GM23338 (cell line): ENCODE results near the gene IKBKE. TPM values are rescaled to one million over a fixed set of nuclear protein-coding genes. Genes with fewer than 3 reads are reported as not detected.

Experiments used
- ATAC-seq: fragments of 200-7000 bp; cut with Tn5 transposase; 3 replicates; pipeline ENCODE4 v1.9.1; 2020
- DNase-seq: peaks from one replicate; pipeline ENCODE4 v3.0.0-alpha.2; 2015; ENCODE audit warnings: low spot score
- H2AFZ ChIP-seq: fragments of 200-600 bp; sonication (generic); 2 replicates; pipeline ENCODE4 v1.8.0; 2016; ENCODE audit warnings: antibody characterized with exemption, mild to moderate bottlenecking, moderate library complexity
- H3F3A ChIP-seq: fragments of 200-600 bp; sonication (generic); replicated peaks from 2 replicates; pipeline ENCODE4 v1.8.0; 2017; ENCODE audit warnings: antibody characterized with exemption, mixed run types, low read depth
- H3K27ac ChIP-seq: fragments of 200-600 bp; sonication (generic); 2 replicates; pipeline ENCODE4 v1.6.1; 2016; ENCODE audit warnings: low read depth
- H3K27me3 ChIP-seq: fragments of 200-600 bp; sonication (generic); 2 replicates; pipeline ENCODE4 v1.8.0; 2016; ENCODE audit warnings: mild to moderate bottlenecking, mixed run types, moderate library complexity; ENCODE audit not compliant: insufficient read depth
- H3K36me3 ChIP-seq: fragments of 200-600 bp; sonication (generic); 2 replicates; pipeline ENCODE4 v1.8.0; 2016; ENCODE audit warnings: mild to moderate bottlenecking; ENCODE audit not compliant: insufficient read depth
- H3K4me1 ChIP-seq: fragments of 200-600 bp; sonication (generic); 2 replicates; pipeline ENCODE4 v1.8.0; 2016; ENCODE audit warnings: mild to moderate bottlenecking, moderate library complexity; ENCODE audit not compliant: insufficient read depth
- H3K4me2 ChIP-seq: fragments of 200-600 bp; sonication (generic); 2 replicates; pipeline ENCODE4 v1.7.1; 2017; ENCODE audit warnings: mixed run types
- H3K4me3 ChIP-seq: fragments of 200-600 bp; sonication (generic); 2 replicates; pipeline ENCODE4 v1.6.1; 2016; ENCODE audit warnings: mixed run types
- H3K79me2 ChIP-seq: fragments of 200-600 bp; sonication (generic); replicated peaks from 2 replicates; pipeline ENCODE4 v1.8.0; 2017; ENCODE audit warnings: mild to moderate bottlenecking; ENCODE audit not compliant: insufficient read depth
- H3K9me2 ChIP-seq: fragments of 200-600 bp; sonication (generic); 2 replicates; pipeline ENCODE4 v1.8.0; 2017; ENCODE audit not compliant: insufficient read depth
- H4K20me1 ChIP-seq: fragments of 200-600 bp; sonication (generic); replicated peaks from 2 replicates; pipeline ENCODE4 v1.8.0; 2017; ENCODE audit warnings: mild to moderate bottlenecking; ENCODE audit not compliant: insufficient read depth
- H3K27ac Mint-ChIP-seq: 2 replicates; pipeline ENCODE4 v1.8.0; 2020; ENCODE audit warnings: inconsistent platforms, mild to moderate bottlenecking, moderate library complexity, mixed read lengths
- H3K27me3 Mint-ChIP-seq: 3 replicates; pipeline ENCODE4 v1.8.0; 2022; ENCODE audit warnings: low read depth, mild to moderate bottlenecking, moderate library complexity, mixed read lengths, inconsistent platforms; ENCODE audit not compliant: insufficient read depth, poor library complexity
- H3K36me3 Mint-ChIP-seq: 3 replicates; pipeline ENCODE4 v1.8.0; 2021; ENCODE audit warnings: low read depth, mild to moderate bottlenecking, inconsistent platforms, moderate library complexity, mixed read lengths
- H3K4me1 Mint-ChIP-seq: 3 replicates; pipeline ENCODE4 v1.8.0; 2020; ENCODE audit warnings: mild to moderate bottlenecking, inconsistent platforms, mixed read lengths
- H3K4me3 Mint-ChIP-seq: 3 replicates; pipeline ENCODE4 v1.8.0; 2021; ENCODE audit warnings: moderate library complexity, mild to moderate bottlenecking, inconsistent platforms, mixed read lengths
- H3K9me3 Mint-ChIP-seq: 3 replicates; pipeline ENCODE4 v1.8.0; 2020; ENCODE audit warnings: moderate library complexity, mild to moderate bottlenecking, inconsistent platforms, mixed read lengths
- ETS1 ChIP-seq: IDR thresholded peaks from 2 replicates; pipeline ENCODE4 v1.6.1; 2016; ENCODE audit warnings: antibody characterized with exemption
- EZH2 ChIP-seq: fragments of 200-600 bp; sonication (generic); IDR thresholded peaks from one replicate; pipeline ENCODE4 v1.8.0; 2017; ENCODE audit warnings: antibody characterized with exemption, mild to moderate bottlenecking, low read depth; ENCODE audit not compliant: unreplicated experiment
- EZH2phosphoT487 ChIP-seq: fragments of 200-600 bp; sonication (generic); IDR thresholded peaks from one replicate; pipeline ENCODE4 v1.8.1; 2018; ENCODE audit warnings: antibody characterized with exemption; ENCODE audit not compliant: unreplicated experiment
- JUNB ChIP-seq: IDR thresholded peaks from one replicate; pipeline ENCODE4 v1.6.1; 2016; ENCODE audit warnings: antibody characterized with exemption; ENCODE audit not compliant: unreplicated experiment
- NANOG ChIP-seq: IDR thresholded peaks from 2 replicates; pipeline ENCODE4 v1.6.1; 2016; ENCODE audit warnings: antibody characterized with exemption, borderline replicate concordance
- POLR2AphosphoS5 ChIP-seq: IDR thresholded peaks from 2 replicates; pipeline ENCODE4 v1.6.1; 2016; ENCODE audit warnings: antibody characterized with exemption, low read depth
- STAT1 ChIP-seq: IDR thresholded peaks from one replicate; pipeline ENCODE4 v1.6.1; 2016; ENCODE audit warnings: antibody characterized with exemption; ENCODE audit not compliant: unreplicated experiment
- ZNF114 ChIP-seq: fragments of 250-450 bp; sonication (Bioruptor Pico); IDR thresholded peaks from 2 replicates; pipeline ENCODE4 v1.5.0; 2020; ENCODE audit warnings: mild to moderate bottlenecking, moderate library complexity
- ZNF331 ChIP-seq: fragments of 250-450 bp; sonication (Bioruptor Pico); IDR thresholded peaks from 2 replicates; pipeline ENCODE4 v1.5.0; 2020; ENCODE audit warnings: low read depth, mild to moderate bottlenecking, moderate library complexity
- ZNF462 ChIP-seq: fragments of 250-450 bp; sonication (Bioruptor Pico); IDR thresholded peaks from 2 replicates; pipeline ENCODE4 v1.5.0; 2020; ENCODE audit warnings: mild to moderate bottlenecking, moderate library complexity
- polyA plus RNA-seq: library from polyadenylated mRNA; unstranded; fragments of >200 nt; fragmentation: Nextera tagmentation; extraction: Ambion mirVana; gene quantifications from 2 replicates; pipeline ENCODE4 v1.2.1, GENCODE V29; 2016
- total RNA-seq: library from RNA; depleted of rRNA; stranded (reverse); fragments of >200 nt; shearing (Covaris generic); gene quantifications from 2 replicates; pipeline ENCODE4 v1.2.3, GENCODE V29; 2014
- TF ChIP-seq, protein P1 (sequence below), 2 experiments: fragments of 200-600 bp in 1 of 2; sonication (generic) in 1 of 2; conservative IDR thresholded peaks; 2 replicates each; pipeline versions ENCODE4 v1.5.1 to v1.6.1; 2016 to 2017; ENCODE audit warnings: antibody characterized with exemption in 2 of 2, low read depth in 2 of 2, mild to moderate bottlenecking in 2 of 2, moderate library complexity in 1 of 2
- TF ChIP-seq, protein P2 (sequence below): IDR thresholded peaks from one replicate; pipeline ENCODE4 v1.6.1; 2018; ENCODE audit warnings: antibody characterized with exemption; ENCODE audit not compliant: unreplicated experiment

Gene IKBKE
- total and polyA plus RNA-seq, 2 experiments from 2014 or later = 4.8 to 11.1 TPM

GRCh38 chr1:206487970-206488369 lies 17.7 kb downstream of the IKBKE start (continued):
- TF ChIP-seq ETS1 = no peak
- no peak for TF ChIP-seq ZNF331
- TF ChIP-seq, protein P1, sequence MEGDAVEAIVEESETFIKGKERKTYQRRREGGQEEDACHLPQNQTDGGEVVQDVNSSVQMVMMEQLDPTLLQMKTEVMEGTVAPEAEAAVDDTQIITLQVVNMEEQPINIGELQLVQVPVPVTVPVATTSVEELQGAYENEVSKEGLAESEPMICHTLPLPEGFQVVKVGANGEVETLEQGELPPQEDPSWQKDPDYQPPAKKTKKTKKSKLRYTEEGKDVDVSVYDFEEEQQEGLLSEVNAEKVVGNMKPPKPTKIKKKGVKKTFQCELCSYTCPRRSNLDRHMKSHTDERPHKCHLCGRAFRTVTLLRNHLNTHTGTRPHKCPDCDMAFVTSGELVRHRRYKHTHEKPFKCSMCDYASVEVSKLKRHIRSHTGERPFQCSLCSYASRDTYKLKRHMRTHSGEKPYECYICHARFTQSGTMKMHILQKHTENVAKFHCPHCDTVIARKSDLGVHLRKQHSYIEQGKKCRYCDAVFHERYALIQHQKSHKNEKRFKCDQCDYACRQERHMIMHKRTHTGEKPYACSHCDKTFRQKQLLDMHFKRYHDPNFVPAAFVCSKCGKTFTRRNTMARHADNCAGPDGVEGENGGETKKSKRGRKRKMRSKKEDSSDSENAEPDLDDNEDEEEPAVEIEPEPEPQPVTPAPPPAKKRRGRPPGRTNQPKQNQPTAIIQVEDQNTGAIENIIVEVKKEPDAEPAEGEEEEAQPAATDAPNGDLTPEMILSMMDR (conservative IDR thresholded peaks at IDR 0.05; ENCODE audit: low read depth in 2 of 2) = no peak

DNA sequence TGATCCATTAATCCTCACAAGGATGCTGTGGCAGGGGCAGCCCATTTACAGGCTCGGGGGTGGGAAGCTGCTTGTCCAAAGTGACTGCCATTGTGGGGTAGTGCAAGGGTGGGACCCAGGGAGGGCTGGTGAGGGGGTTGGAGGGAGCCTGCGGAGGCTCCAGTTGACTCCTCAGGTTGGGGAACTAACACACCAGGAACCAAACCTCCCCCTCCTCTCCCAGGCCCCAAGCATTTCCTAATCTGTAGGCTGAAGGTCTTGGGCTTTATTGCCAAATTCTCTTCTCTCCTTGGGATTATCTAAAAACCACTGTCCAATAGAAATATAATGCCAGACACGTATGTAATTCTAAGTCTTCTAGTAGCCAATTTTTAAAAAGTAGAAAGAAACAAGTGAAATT lies 18.2 kb downstream of the IKBKE start:
- Histone ChIP-seq H3K9me2 (no peaks in the 10 kb centered on the region), H3K4me3 (no peak overlapping the region), H3K27ac (no peak overlapping the region), H3K36me3 (no peaks in the 10 kb centered on the region), H3K4me2 (no peak overlapping the region), H3K79me2 (no peaks in the 10 kb centered on the region), H3K27me3 (no peaks in the 10 kb centered on the region), H3K4me1 (no peaks in the 10 kb centered on the region), H2AFZ (no peak overlapping the region), H4K20me1 (no peaks in the 10 kb centered on the region), H3F3A (no peaks in the 10 kb centered on the region)
- Mint-ChIP-seq H3K4me1 (peaks cover 3% of the 10 kb centered on the region; the same call in 1 of the 3 replicates), H3K4me3 (no peak overlapping the region), H3K27ac (no peak overlapping the region), H3K36me3 (peaks cover 15% of the 10 kb centered on the region), H3K9me3 (no peaks in the 10 kb centered on the region), H3K27me3 (peaks cover 10% of the 10 kb centered on the region)
- ATAC-seq (no peak), DNase-seq (no peak)
- TF ChIP-seq ETS1 (no peak), EZH2phosphoT487 (no peak), NANOG (no peak), STAT1 (no peak), EZH2 (no peak), ZNF462 (no peak), POLR2AphosphoS5 (no peak), ZNF331 (no peak), ZNF114 (CRISPR knock-in tag) (no peak), JUNB (no peak)
- TF ChIP-seq, protein P2, sequence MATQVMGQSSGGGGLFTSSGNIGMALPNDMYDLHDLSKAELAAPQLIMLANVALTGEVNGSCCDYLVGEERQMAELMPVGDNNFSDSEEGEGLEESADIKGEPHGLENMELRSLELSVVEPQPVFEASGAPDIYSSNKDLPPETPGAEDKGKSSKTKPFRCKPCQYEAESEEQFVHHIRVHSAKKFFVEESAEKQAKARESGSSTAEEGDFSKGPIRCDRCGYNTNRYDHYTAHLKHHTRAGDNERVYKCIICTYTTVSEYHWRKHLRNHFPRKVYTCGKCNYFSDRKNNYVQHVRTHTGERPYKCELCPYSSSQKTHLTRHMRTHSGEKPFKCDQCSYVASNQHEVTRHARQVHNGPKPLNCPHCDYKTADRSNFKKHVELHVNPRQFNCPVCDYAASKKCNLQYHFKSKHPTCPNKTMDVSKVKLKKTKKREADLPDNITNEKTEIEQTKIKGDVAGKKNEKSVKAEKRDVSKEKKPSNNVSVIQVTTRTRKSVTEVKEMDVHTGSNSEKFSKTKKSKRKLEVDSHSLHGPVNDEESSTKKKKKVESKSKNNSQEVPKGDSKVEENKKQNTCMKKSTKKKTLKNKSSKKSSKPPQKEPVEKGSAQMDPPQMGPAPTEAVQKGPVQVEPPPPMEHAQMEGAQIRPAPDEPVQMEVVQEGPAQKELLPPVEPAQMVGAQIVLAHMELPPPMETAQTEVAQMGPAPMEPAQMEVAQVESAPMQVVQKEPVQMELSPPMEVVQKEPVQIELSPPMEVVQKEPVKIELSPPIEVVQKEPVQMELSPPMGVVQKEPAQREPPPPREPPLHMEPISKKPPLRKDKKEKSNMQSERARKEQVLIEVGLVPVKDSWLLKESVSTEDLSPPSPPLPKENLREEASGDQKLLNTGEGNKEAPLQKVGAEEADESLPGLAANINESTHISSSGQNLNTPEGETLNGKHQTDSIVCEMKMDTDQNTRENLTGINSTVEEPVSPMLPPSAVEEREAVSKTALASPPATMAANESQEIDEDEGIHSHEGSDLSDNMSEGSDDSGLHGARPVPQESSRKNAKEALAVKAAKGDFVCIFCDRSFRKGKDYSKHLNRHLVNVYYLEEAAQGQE = no peak
